Measurements from ENCODE around the gene IRAK3. TPM values are rescaled to one million over a fixed set of nuclear protein-coding genes. Genes with fewer than 3 reads are reported as not detected.

The IRAK3 gene
- total RNA-seq, 1 experiment from 2014 or later = 0.47 TPM

DNA sequence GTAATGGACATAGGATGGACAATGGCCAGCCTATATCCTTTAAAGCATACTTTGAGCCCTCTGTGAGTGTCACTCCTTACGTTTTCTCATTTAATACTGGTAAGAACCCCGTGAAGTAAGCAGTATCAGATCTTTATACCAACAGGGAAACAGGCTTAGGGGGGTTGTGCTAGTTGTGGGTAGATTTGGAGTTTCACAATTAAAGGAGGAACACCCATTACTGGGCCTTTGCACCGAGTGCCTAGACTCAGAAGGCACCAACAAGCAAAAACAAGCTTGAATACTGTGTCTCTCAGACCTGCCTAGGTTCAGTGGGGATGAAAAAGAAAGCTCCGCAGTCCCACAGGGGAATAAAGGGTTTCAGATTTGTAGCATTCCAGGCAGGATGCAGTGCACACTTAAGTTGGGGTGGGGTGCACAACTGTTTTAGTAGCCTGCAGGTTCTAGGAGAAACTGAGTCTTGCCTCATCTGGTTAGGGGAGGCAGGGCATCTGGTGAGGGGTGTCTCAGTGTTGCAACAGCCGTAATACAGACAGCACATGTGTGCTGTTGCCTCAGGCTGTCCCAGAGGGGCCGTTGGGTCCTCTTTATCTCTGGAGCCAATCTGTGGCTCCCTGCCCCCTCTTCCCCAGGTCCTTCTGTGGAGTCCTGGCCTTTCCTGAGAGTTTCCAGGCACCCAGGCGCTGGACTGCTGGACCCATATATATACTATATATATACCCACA, 51.2 kb downstream of the IRAK3 start:
- in situ Hi-C loops (cut with HindIII; ENCODE audit: low pct_unique_long_range_greater_than_20kb, low sequenced_read_pairs) = no loop called here

DNA sequence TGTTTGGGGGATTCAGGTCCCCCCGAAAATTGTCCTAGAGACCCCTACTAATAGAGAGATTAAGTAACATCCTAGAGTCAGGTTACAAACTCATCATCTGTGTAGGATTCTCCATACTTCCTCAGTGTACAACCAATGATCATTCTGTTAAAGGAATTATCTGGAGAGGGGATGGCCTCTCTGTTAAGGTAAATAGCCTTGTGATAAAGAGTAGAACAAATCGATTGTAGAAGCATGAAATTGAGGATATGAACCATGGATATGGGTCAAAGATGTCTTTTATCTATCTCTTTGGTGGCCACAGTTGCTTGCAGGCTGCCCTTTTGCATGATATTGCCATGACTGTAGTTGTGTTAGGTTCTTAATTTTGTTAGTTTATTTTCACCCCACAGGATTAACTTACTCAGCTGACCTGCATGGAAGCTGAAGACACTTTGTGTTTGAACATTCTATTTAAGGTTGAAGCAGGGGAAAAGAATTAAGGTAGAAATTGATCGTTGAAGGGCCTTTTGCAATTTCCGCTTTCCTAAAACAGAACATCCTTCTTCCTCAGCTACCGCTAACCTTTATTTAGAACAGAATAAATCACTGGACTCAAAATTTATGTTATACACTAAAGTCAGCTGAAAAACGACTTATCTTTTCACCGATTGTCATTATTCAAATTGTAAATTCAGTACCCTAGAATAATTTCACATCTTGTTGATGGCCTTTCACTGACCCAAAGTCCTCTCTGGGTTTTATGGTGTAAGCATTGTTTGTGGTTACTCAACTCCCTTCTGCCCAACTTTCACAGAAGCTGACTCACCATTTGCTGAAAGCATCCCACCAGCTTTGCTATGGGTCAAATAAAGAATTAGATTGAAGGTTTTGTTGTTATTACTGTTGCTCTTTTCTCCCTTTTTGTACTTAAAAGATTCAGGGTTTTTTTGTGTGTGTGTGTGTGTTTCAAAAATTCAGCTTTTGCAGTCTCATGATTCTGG, 52.3 kb downstream of the IRAK3 start:
- in situ Hi-C loops (cut with HindIII; ENCODE audit: low pct_unique_long_range_greater_than_20kb, low sequenced_read_pairs) = no loop called here
- no peak for DNase-seq (ENCODE audit: low read depth)

More for the DNA sequence above, 51.2 kb downstream of the IRAK3 start:
- no peak for DNase-seq (ENCODE audit: low read depth)

DNA sequence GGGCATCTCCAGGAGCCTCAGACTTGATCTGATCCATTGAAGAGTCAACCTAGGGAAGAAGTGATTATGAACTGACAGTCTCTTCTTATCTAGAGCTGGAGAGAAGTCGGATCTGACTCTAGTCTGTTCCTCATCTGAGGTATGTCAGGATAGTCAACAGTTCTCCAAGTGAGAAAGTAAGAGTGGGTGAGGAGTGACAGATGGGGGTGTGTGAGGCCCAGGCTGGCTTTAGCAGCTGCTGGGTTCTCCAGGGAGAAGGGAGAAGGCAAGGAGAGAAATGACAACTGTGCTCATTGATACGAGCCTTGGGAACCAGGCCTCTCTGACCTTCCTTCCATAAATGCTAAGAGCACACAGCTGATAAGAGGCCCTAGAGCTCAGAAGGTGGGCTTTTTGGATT, 53.3 kb downstream of the IRAK3 start:
- DNase-seq (ENCODE audit: low read depth) = no peak
- in situ Hi-C loops (cut with HindIII; ENCODE audit: low pct_unique_long_range_greater_than_20kb, low sequenced_read_pairs) = no loop called here

DNA sequence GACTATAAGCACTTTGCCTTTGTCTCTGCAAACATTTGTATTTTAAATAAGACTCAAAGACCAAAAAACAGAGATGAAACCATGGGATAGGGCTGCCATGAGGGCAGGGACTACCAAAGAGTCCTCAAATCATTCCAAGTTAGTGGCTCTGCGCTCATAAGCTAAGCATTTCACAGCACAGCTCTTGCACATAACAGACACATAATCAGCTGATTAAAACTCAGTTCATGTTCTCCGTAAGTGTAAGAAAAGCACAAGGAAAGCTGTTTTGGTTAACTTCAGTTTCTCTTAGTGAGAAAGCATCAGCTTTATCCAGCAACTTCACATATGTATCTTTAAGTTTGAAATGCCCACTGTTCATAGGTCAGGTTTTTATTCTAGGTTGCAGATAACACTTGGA, 54.9 kb downstream of the IRAK3 start:
- in situ Hi-C loops (cut with HindIII; ENCODE audit: low pct_unique_long_range_greater_than_20kb, low sequenced_read_pairs) = no loop called here
- DNase-seq (ENCODE audit: low read depth) = no peak

DNA sequence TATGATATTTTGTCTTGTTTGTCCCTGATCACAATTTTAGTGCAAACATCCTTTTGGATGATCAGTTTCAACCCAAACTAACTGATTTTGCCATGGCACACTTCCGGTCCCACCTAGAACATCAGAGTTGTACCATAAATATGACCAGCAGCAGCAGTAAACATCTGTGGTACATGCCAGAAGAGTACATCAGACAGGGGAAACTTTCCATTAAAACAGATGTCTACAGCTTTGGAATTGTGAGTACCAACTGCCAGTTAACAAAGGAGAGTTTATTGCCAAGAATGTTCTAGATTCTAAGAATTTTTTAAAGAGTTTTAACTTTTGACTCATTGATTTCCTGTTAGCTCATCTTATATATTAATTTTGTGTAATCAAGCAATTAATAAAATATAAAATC, 55.4 kb downstream of the IRAK3 start:
- in situ Hi-C loops (cut with HindIII; ENCODE audit: low pct_unique_long_range_greater_than_20kb, low sequenced_read_pairs) = no loop called here
- DNase-seq (ENCODE audit: low read depth) = no peak

DNA sequence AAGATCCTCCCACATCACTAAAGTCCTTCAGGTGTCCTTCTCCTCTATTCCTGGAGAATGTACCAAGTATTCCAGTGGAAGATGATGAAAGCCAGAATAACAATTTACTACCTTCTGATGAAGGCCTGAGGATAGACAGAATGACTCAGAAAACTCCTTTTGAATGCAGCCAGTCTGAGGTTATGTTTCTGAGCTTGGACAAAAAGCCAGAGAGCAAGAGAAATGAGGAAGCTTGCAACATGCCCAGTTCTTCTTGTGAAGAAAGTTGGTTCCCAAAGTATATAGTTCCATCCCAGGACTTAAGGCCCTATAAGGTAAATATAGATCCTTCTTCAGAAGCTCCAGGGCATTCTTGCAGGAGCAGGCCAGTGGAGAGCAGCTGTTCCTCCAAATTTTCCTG, 58.7 kb downstream of the IRAK3 start:
- DNase-seq (ENCODE audit: low read depth) = no peak
- in situ Hi-C loops (cut with HindIII; ENCODE audit: low pct_unique_long_range_greater_than_20kb, low sequenced_read_pairs) = no loop called here

DNA sequence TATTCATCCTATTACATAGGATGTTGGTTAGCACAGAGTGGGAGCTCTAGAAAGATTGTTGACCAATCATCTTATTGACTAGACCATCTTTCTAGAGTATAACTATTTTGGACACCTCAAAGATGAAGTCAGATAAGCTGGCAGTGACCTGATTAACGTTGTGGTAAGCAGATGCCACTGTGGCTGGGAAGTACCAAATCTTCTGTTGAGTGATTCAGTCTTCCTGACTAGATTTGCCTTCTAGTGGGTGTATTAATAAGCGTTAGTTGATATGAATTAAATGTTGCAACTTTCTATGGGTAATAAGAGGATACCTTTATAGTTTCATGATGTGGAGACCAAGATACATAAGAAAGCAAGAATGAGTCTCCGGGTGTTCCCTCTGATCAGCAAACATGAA, 62.0 kb downstream of the IRAK3 start:
- DNase-seq (ENCODE audit: low read depth) = no peak
- in situ Hi-C loops (cut with HindIII; ENCODE audit: low pct_unique_long_range_greater_than_20kb, low sequenced_read_pairs) = no loop called here

DNA sequence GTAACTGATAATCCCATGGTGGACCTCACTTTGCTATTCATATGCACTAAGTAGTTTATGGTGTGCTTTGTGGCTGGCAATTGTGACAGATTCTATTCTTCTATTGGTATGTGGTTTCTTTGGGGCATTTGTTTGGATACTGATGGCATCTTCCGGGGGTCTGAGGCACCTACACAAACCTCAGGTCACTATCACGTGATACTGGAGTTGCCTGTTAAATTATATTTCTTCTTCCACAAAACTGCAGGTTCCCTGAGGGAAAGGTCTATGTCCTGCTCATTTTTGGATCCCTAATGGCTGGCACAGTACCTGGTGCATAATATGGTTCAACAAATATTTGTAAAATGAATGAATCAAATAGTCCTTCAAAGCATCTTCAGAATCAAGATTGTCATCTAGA, 63.8 kb downstream of the IRAK3 start:
- in situ Hi-C loops (cut with HindIII; ENCODE audit: low pct_unique_long_range_greater_than_20kb, low sequenced_read_pairs) = no loop called here
- DNase-seq (ENCODE audit: low read depth) = no peak

DNA sequence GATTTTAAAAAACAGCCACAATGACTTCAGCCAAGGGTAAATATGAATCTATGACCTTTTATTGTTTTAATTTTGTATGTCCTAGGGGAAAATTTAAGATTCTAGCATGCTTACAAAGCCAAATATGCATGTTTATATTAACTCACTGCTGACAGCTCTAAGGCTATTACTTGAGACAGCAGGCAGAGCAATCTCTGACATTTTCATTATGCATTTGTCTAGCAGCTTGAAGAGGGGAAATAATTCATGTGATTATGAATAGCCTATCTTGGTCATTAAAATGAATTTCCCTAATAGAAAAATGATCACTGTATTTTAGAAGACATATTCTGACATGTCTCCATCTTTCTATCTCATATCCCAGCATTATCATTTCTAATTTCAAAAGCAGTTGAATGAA, 66.7 kb downstream of the IRAK3 start:
- no peak for DNase-seq (ENCODE audit: low read depth)
- in situ Hi-C loops (cut with HindIII; ENCODE audit: low pct_unique_long_range_greater_than_20kb, low sequenced_read_pairs) = no loop called here

DNA sequence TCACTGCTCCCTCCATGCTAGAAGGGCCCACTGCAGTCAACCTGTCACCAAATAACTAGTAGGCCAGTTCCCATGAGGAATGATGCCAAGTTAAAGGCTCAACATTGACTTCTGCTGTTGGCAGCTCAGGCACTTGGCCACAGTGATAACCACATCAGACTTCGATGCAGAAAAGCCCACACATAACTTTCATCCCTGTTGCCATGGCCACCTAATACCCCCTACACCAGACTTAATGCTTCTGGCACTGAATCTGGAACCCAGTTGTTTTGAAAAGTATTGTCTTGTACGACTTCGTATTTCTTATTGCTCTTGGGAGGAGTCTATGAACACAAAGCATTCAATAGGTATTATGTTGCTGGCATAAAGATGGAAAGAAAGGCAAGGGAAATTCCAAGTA, 69.0 kb downstream of the IRAK3 start:
- in situ Hi-C loops (cut with HindIII; ENCODE audit: low pct_unique_long_range_greater_than_20kb, low sequenced_read_pairs) = no loop called here
- no peak for DNase-seq (ENCODE audit: low read depth)

DNA sequence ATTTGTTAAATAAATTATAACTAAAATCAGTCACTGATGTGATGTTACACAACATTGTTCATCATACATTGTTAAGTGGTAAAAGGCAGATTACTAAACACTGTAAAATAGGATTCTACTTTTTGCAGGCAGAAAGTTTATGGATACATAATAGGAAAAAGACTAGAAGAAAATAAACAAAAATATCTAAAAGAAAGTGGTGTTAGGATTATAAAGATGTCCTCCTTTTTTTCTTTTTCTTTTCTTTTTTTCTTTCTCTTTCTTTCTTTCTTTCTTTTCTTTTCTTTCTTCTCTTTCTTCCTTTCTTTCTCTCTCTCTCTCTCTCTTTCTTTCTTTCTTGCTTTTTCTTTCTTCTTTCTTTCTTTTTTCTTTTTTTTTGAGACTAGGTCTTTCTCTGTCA, 73.7 kb downstream of the IRAK3 start:
- DNase-seq (ENCODE audit: low read depth) = no peak
- in situ Hi-C loops (cut with HindIII; ENCODE audit: low pct_unique_long_range_greater_than_20kb, low sequenced_read_pairs) = no loop called here

DNA sequence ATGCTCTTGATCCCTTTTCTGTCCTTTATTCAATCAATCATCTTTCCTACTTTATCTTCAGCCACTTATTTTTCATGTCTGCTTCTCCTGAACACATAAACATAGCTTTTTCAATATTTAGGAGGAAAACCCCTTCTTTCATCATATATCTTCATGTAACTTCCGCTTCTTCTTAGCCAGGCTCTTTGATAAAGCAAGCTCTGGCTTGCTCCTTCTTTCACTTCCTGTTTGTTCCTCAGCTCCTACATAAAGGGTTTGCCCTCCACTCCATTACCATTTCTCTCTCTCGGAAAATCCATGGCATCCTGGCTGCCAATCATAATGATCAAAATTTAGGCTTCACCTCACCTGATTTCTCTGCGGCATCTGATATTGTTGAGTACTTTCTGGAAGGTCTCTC, 79.5 kb downstream of the IRAK3 start:
- in situ Hi-C loops (cut with HindIII; ENCODE audit: low pct_unique_long_range_greater_than_20kb, low sequenced_read_pairs) = no loop called here
- DNase-seq (ENCODE audit: low read depth) = no peak

DNA sequence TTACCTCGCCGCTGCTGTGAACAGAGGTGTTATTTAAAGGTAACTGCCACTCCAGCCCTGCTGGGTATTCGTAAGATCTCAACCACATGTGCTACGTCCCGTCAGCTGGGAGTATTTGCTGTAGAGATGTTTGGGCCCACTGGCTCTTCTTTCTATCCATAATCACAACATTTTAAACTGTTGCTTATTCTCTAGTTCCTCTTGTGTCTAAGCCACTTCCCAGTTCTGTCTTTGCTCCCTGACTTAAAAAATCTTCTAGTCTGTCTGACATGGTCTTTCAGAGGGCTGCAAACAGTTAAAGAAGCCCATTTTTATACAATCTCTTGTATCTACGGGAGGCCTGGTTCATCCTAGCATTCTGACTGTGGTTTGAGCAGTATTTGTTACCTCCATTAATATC, 80.1 kb downstream of the IRAK3 start:
- in situ Hi-C loops (cut with HindIII; ENCODE audit: low pct_unique_long_range_greater_than_20kb, low sequenced_read_pairs) = no loop called here
- DNase-seq (ENCODE audit: low read depth) = no peak

DNA sequence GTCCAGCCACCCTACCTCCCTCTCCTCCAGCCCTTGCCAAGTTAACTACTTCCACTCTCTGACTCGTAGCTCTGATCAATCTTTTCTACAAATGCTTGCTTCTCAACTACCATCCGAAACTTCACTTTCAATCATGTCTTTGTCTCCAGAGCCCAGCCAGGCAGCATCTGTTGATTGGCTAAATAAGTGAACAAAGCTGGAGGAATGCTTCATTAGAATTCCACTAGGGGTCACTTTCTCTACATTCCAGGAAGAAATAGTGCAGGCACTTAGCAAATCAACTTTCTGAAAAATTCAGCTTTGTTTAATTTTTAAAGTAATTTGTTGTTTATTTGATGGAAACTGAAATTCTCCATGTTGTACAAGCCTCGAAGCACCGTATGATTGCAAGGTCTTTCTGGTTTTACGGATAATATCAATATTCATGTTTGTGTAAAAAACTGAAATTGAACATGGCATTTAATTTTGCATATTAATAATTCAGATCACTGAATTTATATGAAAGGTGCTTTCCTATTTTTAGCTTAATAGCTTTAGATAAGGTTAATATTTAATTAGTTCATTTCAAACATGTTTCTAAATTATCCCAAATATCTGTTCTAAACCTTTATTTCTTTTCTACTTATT, 80.9 kb downstream of the IRAK3 start:
- in situ Hi-C loops (cut with HindIII; ENCODE audit: low pct_unique_long_range_greater_than_20kb, low sequenced_read_pairs) = no loop called here

DNA sequence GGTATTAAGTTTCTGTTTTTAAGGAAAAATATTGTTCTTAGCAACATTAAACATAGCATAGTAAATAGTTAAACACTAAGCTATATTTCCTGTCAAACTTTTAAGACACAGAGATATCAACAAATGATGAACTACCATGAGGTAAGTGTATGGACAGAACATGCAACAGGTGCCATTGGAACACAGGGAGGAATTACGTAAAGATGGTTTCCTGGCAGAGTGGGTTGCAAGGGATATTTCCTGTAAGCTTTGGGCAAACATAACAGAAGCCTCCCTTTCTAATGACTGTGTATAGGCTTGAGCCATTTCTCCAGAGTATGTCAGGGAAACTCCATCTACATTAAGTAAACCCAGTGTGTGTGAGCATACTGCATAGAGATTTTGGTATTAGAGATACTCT, 81.6 kb downstream of the IRAK3 start:
- DNase-seq (ENCODE audit: low read depth) = no peak
- in situ Hi-C loops (cut with HindIII; ENCODE audit: low pct_unique_long_range_greater_than_20kb, low sequenced_read_pairs) = no loop called here

More for the DNA sequence above, 80.9 kb downstream of the IRAK3 start:
- DNase-seq (ENCODE audit: low read depth) = peak; percentile 50

DNA sequence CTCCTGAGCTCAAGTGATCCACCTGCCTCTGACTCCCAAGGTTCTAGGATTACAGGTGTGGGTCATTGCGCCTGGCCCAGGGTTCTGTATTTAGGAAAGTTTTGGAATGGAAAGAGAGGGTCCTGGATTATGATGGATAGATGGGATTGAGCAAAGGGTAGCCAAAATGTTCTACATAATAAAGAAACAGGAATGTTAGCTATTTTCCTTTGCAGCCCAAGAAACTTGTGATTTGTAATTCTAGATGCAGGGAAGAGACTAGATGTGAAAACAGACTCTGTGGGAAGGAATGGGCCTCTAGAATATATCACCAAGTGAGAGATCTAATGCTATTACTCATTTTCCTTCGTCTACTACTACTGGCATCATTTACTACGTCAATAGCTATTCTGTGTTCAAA, 83.6 kb downstream of the IRAK3 start:
- no peak for DNase-seq (ENCODE audit: low read depth)
- in situ Hi-C loops (cut with HindIII; ENCODE audit: low pct_unique_long_range_greater_than_20kb, low sequenced_read_pairs) = no loop called here

DNA sequence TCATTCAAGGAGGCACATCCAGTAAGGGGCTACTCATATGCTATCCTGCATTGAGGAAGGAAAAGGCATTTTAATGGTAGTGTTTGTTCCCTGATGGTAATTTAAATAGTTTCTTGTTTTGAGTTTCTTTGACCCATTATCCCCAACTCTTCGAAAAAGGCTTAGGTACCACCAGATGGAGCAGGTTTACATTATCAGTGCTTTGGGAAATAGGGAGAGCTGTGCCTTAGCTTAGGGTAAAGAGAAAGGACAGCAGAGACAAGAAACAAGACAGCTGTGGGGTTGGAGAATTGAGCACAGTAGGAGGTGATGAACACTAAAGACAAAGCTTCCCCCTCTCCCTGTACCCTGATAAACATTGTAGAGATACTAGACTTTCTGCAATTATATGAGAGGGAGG, 84.1 kb downstream of the IRAK3 start:
- in situ Hi-C loops (cut with HindIII; ENCODE audit: low pct_unique_long_range_greater_than_20kb, low sequenced_read_pairs) = no loop called here
- no peak for DNase-seq (ENCODE audit: low read depth)

DNA sequence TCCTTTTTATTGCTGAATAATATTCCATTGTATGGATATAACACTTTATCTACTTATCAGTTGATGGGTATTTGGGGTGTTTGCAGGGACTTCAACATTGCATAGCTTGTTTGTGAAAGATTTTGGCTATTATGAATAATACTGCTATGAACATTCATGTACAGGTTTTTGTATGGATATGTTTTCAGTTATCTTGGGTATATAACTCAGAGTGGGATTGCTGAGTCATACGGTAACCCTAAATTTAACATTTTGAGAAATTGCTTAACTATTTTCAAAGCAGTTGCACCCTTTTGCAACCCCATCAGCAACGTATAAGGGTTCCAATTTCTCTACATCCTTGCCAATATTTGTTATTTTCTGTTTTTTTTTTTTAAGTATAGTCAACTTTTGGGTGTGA, 86.0 kb downstream of the IRAK3 start:
- in situ Hi-C loops (cut with HindIII; ENCODE audit: low pct_unique_long_range_greater_than_20kb, low sequenced_read_pairs) = no loop called here

DNA sequence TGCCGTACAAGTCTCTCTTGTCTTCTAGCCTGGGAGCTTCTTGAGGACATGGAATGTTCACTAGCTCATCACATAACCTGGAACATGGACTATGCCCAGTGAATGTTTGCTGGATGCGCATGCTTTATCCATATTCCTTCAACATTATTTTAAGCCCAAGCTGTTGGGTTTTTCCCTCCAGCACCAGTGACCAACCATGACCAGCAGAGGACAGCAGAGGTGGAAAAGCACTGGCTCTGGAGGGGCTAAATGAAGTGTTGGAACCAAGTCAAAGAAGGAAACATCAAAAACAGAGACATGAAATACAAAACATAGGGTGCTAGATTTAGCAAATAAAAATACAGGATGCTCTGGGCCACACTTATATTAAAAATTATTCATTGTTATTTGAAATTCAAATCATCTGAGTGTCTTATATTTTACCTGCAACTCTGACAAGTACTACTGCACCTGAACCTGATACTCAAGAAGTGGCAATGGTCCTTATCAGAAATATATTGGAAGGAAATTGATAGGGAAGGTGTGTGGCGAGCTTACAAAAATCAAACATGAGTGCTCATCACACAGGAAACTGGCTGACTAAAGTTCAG, 90.2 kb downstream of the IRAK3 start:
- DNase-seq (ENCODE audit: low read depth) = peak; percentile 31
- in situ Hi-C loops (cut with HindIII; ENCODE audit: low pct_unique_long_range_greater_than_20kb, low sequenced_read_pairs) = no loop called here

More for the DNA sequence above, 86.0 kb downstream of the IRAK3 start:
- no peak for DNase-seq (ENCODE audit: low read depth)
